Measurements from ENCODE around the gene EYS. TPM values are rescaled to one million over a fixed set of nuclear protein-coding genes. Genes with fewer than 3 reads are reported as not detected.

Gene EYS
- total RNA-seq, 1 donor from 2014 or later: not detected

DNA sequence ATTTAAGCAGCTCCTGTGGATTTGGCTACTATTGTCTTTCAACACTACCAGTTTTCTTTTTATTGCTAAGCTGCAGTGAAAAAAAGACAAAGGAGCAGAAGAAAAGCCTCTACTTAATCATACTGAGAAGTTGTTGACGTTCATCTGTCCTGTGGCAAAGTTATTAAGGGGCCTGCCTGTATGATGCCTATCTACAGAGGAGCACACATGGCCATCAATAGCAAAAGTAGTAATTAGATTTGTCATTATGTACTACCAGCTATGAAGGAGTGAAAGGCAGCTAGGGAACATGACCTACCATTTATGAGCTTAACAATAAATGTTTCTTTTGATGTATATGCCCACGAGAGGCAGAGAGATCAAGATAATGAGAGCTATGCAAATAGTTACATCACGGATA is 1450.5 kb downstream of the EYS start:
- Mint-ChIP-seq H3K27ac (ENCODE audit: unreplicated experiment) (no peak overlapping the region), H3K36me3 (ENCODE audit: low read depth, unreplicated experiment) (no peaks in the 10 kb centered on the region), H3K4me1 (ENCODE audit: unreplicated experiment) (peaks cover 2% of the 10 kb centered on the region), H3K9me3 (ENCODE audit: unreplicated experiment) (no peaks in the 10 kb centered on the region), H3K27me3 (ENCODE audit: unreplicated experiment) (no peaks in the 10 kb centered on the region), H3K4me3 (ENCODE audit: unreplicated experiment) (no peak overlapping the region)
- DNase-seq (ENCODE audit: low spot score): no peak
- TF ChIP-seq, protein P1, sequence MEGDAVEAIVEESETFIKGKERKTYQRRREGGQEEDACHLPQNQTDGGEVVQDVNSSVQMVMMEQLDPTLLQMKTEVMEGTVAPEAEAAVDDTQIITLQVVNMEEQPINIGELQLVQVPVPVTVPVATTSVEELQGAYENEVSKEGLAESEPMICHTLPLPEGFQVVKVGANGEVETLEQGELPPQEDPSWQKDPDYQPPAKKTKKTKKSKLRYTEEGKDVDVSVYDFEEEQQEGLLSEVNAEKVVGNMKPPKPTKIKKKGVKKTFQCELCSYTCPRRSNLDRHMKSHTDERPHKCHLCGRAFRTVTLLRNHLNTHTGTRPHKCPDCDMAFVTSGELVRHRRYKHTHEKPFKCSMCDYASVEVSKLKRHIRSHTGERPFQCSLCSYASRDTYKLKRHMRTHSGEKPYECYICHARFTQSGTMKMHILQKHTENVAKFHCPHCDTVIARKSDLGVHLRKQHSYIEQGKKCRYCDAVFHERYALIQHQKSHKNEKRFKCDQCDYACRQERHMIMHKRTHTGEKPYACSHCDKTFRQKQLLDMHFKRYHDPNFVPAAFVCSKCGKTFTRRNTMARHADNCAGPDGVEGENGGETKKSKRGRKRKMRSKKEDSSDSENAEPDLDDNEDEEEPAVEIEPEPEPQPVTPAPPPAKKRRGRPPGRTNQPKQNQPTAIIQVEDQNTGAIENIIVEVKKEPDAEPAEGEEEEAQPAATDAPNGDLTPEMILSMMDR (IDR thresholded peaks at IDR 0.05; ENCODE audit: unreplicated experiment): no peak

DNA sequence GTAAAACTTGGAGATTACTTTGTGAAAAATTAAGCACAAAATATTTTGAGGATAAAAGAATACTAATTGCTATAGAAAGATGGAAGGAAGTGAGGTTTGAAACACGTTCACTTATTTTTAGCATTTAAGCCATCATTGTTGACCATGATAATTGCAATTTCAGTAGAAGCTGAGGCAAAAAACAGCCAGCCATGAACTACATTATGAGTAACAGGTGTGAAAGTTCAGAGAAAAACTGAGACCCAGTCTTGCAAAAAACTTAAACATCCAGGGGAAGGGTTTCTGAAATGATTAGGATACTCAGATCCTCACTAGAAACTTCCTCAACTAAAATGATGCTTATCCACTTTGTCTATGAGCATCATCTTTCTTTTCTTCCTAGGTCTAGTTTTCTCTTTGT is 1452.0 kb downstream of the EYS start:
- TF ChIP-seq, protein P1 (IDR thresholded peaks at IDR 0.05; ENCODE audit: unreplicated experiment): no peak
- no peaks in the 10 kb centered on the region for H3K27me3 Mint-ChIP-seq (ENCODE audit: unreplicated experiment)
- H3K9me3 Mint-ChIP-seq (ENCODE audit: unreplicated experiment): no peaks in the 10 kb centered on the region
- H3K27ac Mint-ChIP-seq (ENCODE audit: unreplicated experiment): no peak overlapping the region
- no peak for DNase-seq (ENCODE audit: low spot score)
- no peak overlapping the region for H3K4me3 Mint-ChIP-seq (ENCODE audit: unreplicated experiment)
- H3K36me3 Mint-ChIP-seq (ENCODE audit: low read depth, unreplicated experiment): no peaks in the 10 kb centered on the region
- H3K4me1 Mint-ChIP-seq (ENCODE audit: unreplicated experiment): peaks cover 2% of the 10 kb centered on the region

DNA sequence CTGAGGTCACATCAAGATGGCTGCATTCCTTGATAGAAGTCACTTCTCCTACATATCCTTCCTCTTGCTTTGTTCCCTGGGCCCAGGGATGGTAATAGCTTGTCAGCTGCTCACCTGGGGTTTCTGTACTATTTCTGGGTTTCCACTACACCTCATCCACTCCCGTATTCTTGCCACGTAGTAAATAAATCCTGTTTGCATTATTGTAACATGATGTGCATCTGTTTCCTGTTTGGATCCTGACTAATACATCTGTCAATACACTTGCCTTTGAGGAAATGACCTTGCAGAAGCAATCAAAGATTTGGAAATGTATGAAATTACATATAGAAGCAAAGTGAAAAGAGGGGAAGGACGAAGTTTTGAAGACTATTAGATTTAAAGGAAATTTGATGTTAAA is 1452.5 kb downstream of the EYS start:
- Mint-ChIP-seq H3K9me3 (ENCODE audit: unreplicated experiment) (no peaks in the 10 kb centered on the region), H3K4me1 (ENCODE audit: unreplicated experiment) (peaks cover 2% of the 10 kb centered on the region), H3K27ac (ENCODE audit: unreplicated experiment) (no peak overlapping the region), H3K27me3 (ENCODE audit: unreplicated experiment) (no peaks in the 10 kb centered on the region), H3K36me3 (ENCODE audit: low read depth, unreplicated experiment) (no peaks in the 10 kb centered on the region), H3K4me3 (ENCODE audit: unreplicated experiment) (no peak overlapping the region)
- TF ChIP-seq, protein P1 (IDR thresholded peaks at IDR 0.05; ENCODE audit: unreplicated experiment): no peak
- DNase-seq (ENCODE audit: low spot score): no peak

DNA sequence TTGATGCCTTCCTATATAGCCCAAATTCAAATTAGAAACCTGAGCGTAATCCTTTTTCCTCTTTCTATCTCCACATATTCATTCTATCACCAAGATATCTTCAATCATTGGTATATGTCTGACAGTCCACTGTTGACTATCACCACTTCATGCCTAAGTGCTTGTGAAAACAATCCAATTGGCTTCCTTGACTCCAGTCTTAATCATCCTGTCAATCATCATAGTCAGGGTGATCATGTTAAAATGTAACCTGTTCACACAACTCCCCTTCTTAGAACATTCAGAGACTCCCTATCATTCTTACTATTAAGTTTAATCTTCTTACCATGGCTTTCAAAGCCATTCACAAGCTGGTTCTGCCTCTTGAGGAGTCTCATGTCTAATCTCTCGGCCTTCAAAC is 1454.8 kb downstream of the EYS start:
- Mint-ChIP-seq H3K4me3 (ENCODE audit: unreplicated experiment) (no peak overlapping the region), H3K27me3 (ENCODE audit: unreplicated experiment) (no peaks in the 10 kb centered on the region), H3K9me3 (ENCODE audit: unreplicated experiment) (no peaks in the 10 kb centered on the region), H3K4me1 (ENCODE audit: unreplicated experiment) (peaks cover 2% of the 10 kb centered on the region), H3K36me3 (ENCODE audit: low read depth, unreplicated experiment) (no peaks in the 10 kb centered on the region), H3K27ac (ENCODE audit: unreplicated experiment) (no peak overlapping the region)
- DNase-seq (ENCODE audit: low spot score): no peak
- TF ChIP-seq, protein P1 (IDR thresholded peaks at IDR 0.05; ENCODE audit: unreplicated experiment): no peak

DNA sequence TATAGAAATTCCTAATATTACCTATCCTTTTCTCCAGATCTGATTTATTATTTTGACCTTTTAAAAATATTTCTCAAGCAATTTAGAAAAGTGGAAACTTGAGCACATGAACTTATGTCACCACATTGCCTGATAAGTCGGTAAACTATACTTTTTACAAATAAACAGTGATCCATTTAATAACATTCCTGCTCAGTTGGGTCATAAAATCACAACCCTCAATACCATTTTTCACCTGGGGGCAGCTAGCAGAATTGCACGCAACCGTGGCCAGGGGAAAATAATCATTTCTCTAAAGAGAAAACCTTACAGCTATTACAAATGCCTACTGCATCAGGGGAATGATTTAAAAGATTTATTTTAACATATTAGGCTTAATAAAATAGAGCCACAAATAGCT is 1456.9 kb downstream of the EYS start:
- TF ChIP-seq, protein P1 (IDR thresholded peaks at IDR 0.05; ENCODE audit: unreplicated experiment): peak; percentile 35
- H3K4me1 Mint-ChIP-seq (ENCODE audit: unreplicated experiment): peaks cover 2% of the 10 kb centered on the region
- no peak overlapping the region for H3K4me3 Mint-ChIP-seq (ENCODE audit: unreplicated experiment)
- DNase-seq (ENCODE audit: low spot score): no peak
- H3K36me3 Mint-ChIP-seq (ENCODE audit: low read depth, unreplicated experiment): no peaks in the 10 kb centered on the region
- no peaks in the 10 kb centered on the region for H3K27me3 Mint-ChIP-seq (ENCODE audit: unreplicated experiment)
- H3K9me3 Mint-ChIP-seq (ENCODE audit: unreplicated experiment): no peaks in the 10 kb centered on the region
- H3K27ac Mint-ChIP-seq (ENCODE audit: unreplicated experiment): no peak overlapping the region

Measured in endothelial cell (in vitro differentiated cells).